ENCODE results near the gene ERG28.

DNA sequence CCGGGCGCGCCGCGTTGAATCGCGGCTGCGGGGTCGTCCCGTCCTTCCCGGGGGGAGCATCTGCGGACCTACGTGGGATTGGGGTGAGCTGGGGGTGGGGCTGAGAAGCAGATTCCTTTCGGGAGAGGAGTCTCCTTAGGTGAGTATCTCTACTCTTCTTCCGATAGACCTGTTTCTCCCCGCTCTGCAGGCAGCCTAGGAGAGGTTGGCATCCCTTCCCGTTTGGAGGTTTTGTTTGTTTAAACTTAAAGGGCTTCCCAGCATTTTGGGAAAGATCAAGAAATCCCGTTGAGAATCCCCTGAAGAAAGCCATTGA is 781 bp upstream of the ERG28 start:
- TF ChIP-seq TAF1 (IDR thresholded peaks at IDR 0.05; ENCODE audit: borderline replicate concordance, low read depth, low read length) (no peak), POLR2AphosphoS5 (IDR thresholded peaks at IDR 0.05; ENCODE audit: low read depth, low read length) (no peak), POLR2A (IDR thresholded peaks at IDR 0.05; ENCODE audit: low read depth, low read length) (no peak)

Data from GM12892 (cell line).